A549 (cell line): ENCODE results near the gene APOBEC4.

Experiments used
- CEBPB ChIP-seq, 2 experiments: fragments of >200 bp in 1 of 2; sonication (Bioruptor Twin) in 1 of 2; formaldehyde crosslinking in 1 of 2; IDR thresholded peaks; 2 replicates each; pipeline ENCODE4 v1.6.1; 2012 to 2016
- CTCF ChIP-seq: fragments of >200 bp; sonication (Bioruptor Twin); formaldehyde crosslinking; IDR thresholded peaks from 3 replicates; pipeline ENCODE4 v1.5.1; 2016
- EP300 ChIP-seq, 2 experiments: fragments of >200 bp; sonication (Bioruptor Twin); formaldehyde crosslinking; IDR thresholded peaks; 2 replicates in 1 of 2; 3 replicates in 1 of 2; pipeline ENCODE4 v1.6.1; 2016 to 2017
- KDM1A ChIP-seq: fragments of 200-600 bp; sonication (generic); IDR thresholded peaks from 2 replicates; pipeline ENCODE4 v1.6.1; 2016; ENCODE audit warnings: low read depth, mild to moderate bottlenecking
- MAFK ChIP-seq: fragments of 450-650 bp; IDR thresholded peaks from 2 replicates; pipeline ENCODE4 v1.6.1; 2014; ENCODE audit not compliant: partially characterized antibody
- PHF8 ChIP-seq: fragments of 200-600 bp; sonication (generic); IDR thresholded peaks from 2 replicates; pipeline ENCODE4 v1.6.1; 2016; ENCODE audit warnings: low read depth, mild to moderate bottlenecking, antibody characterized with exemption, moderate library complexity, borderline replicate concordance
- POLR2AphosphoS2 ChIP-seq: conservative IDR thresholded peaks from 2 replicates; pipeline ENCODE4 v1.6.1; 2012; ENCODE audit warnings: low read length, improper control_type of control experiment, inconsistent platforms
- RAD21 ChIP-seq, 2 experiments: fragments of >200 bp in 1 of 2; sonication (Bioruptor Twin) in 1 of 2; formaldehyde crosslinking in 1 of 2; IDR thresholded peaks in 1 of 2; conservative IDR thresholded peaks in 1 of 2; 2 replicates in 1 of 2; 3 replicates in 1 of 2; pipeline ENCODE4 v1.6.1; 2012 to 2018; ENCODE audit warnings: inconsistent platforms in 1 of 2
- REST ChIP-seq: fragments of 200-600 bp; sonication (generic); IDR thresholded peaks from 2 replicates; pipeline ENCODE4 v1.6.1; 2016; ENCODE audit warnings: antibody characterized with exemption, mild to moderate bottlenecking, moderate library complexity
- RFX5 ChIP-seq: fragments of 450-650 bp; IDR thresholded peaks from 2 replicates; pipeline ENCODE4 v1.7.1; 2014; ENCODE audit warnings: antibody characterized with exemption, mild to moderate bottlenecking, moderate library complexity

- TF ChIP-seq CEBPB (IDR thresholded peaks at IDR 0.05) (no peak), CTCF (no peak), EP300 (IDR thresholded peaks at IDR 0.05) (no peak), REST (no peak), RFX5 (no peak), RAD21 (conservative IDR thresholded peaks at IDR 0.05 in 1 of 2, IDR thresholded peaks at IDR 0.05 in 1 of 2) (no peak), PHF8 (no peak), POLR2AphosphoS2 (no peak), MAFK (no peak), KDM1A (no peak)
Observed at GRCh38 chr1:183696981-183697380, 43.9 kb upstream of the APOBEC4 start.
